Ishikawa (cell line): ENCODE measurements around the gene RASL10A.

ENCODE experiments used
- CEBPB ChIP-seq: IDR thresholded peaks from 2 replicates; pipeline ENCODE4 v1.6.1; 2012
- CREB1 ChIP-seq: IDR thresholded peaks from 2 replicates; pipeline ENCODE4 v1.6.1; 2012; ENCODE audit warnings: low read depth
- EGR1 ChIP-seq: IDR thresholded peaks from 2 replicates; pipeline ENCODE4 v1.6.1; 2012
- EP300 ChIP-seq: IDR thresholded peaks from 2 replicates; pipeline ENCODE4 v1.6.1; 2012; ENCODE audit warnings: borderline replicate concordance
- FOXM1 ChIP-seq: IDR thresholded peaks from 2 replicates; pipeline ENCODE4 v1.6.1; 2012; ENCODE audit warnings: low read depth, borderline replicate concordance
- NFIC ChIP-seq: IDR thresholded peaks from 2 replicates; pipeline ENCODE4 v1.6.1; 2012
- RAD21 ChIP-seq: IDR thresholded peaks from 2 replicates; pipeline ENCODE4 v1.6.1; 2012; ENCODE audit warnings: low read depth
- TAF1 ChIP-seq: IDR thresholded peaks from 2 replicates; pipeline ENCODE4 v1.6.1; 2012; ENCODE audit warnings: low read depth, mild to moderate bottlenecking
- TCF12 ChIP-seq: IDR thresholded peaks from 2 replicates; pipeline ENCODE4 v1.6.1; 2012; ENCODE audit warnings: low read depth
- TEAD4 ChIP-seq: IDR thresholded peaks from 2 replicates; pipeline ENCODE4 v1.6.1; 2012
- YY1 ChIP-seq: IDR thresholded peaks from 2 replicates; pipeline ENCODE4 v1.6.1; 2012; ENCODE audit warnings: low read depth
- ZBTB7A ChIP-seq: IDR thresholded peaks from 2 replicates; pipeline ENCODE4 v1.6.1; 2012; ENCODE audit warnings: low read depth
- TF ChIP-seq, protein P1 (sequence below): IDR thresholded peaks from 2 replicates; pipeline ENCODE4 v1.6.1; 2012
- TF ChIP-seq, protein P2 (sequence below): IDR thresholded peaks from 2 replicates; pipeline ENCODE4 v1.6.1; 2012
- TF ChIP-seq, protein P3 (sequence below): IDR thresholded peaks from 2 replicates; pipeline ENCODE4 v1.6.1; 2012; ENCODE audit warnings: low read depth, mild to moderate bottlenecking

The RASL10A gene

DNA sequence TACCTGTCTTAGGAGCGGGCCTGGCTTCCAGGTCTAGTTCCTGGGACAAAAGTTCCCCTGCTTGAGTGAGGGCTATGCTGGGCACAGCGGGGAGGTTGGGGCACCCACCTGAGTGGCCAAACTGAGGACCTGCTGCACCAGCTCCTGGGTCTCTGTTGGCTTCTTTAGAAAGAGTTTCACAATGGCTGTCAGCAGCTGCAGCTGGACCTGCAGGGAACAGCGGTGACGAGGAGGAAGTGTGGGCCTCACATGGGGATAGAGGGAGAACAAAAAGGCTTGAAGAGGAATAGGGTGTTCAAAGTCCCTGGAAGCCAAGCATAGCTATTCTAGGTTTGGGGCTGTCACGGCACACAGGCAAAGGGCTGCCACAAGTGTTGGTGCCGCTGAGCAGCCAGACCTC lies 26.7 kb upstream of the RASL10A start:
- TF ChIP-seq RAD21 (no peak), CEBPB (no peak), TAF1 (no peak), YY1 (no peak)

DNA sequence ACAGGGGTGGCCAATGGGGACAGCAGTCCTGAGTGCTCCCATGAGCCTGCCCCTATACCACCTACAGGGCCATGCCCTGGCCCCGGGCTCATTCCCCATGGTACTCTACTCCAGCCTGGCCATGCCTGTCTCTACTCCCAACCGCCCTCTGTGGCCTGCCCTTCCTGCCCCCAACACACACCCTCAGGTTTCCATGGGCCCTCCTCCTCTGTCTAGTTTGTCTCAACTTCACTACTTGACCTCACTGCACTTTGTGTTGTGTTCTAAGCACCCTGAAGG lies 26.3 kb upstream of the RASL10A start:
- TF ChIP-seq TEAD4 (no peak), RAD21 (no peak), YY1 (no peak), CREB1 (no peak), EGR1 (no peak), EP300 (no peak)
- TF ChIP-seq, protein P1, sequence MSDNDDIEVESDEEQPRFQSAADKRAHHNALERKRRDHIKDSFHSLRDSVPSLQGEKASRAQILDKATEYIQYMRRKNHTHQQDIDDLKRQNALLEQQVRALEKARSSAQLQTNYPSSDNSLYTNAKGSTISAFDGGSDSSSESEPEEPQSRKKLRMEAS, result no peak
- TF ChIP-seq, protein P2, sequence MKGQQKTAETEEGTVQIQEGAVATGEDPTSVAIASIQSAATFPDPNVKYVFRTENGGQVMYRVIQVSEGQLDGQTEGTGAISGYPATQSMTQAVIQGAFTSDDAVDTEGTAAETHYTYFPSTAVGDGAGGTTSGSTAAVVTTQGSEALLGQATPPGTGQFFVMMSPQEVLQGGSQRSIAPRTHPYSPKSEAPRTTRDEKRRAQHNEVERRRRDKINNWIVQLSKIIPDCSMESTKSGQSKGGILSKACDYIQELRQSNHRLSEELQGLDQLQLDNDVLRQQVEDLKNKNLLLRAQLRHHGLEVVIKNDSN, result no peak

DNA sequence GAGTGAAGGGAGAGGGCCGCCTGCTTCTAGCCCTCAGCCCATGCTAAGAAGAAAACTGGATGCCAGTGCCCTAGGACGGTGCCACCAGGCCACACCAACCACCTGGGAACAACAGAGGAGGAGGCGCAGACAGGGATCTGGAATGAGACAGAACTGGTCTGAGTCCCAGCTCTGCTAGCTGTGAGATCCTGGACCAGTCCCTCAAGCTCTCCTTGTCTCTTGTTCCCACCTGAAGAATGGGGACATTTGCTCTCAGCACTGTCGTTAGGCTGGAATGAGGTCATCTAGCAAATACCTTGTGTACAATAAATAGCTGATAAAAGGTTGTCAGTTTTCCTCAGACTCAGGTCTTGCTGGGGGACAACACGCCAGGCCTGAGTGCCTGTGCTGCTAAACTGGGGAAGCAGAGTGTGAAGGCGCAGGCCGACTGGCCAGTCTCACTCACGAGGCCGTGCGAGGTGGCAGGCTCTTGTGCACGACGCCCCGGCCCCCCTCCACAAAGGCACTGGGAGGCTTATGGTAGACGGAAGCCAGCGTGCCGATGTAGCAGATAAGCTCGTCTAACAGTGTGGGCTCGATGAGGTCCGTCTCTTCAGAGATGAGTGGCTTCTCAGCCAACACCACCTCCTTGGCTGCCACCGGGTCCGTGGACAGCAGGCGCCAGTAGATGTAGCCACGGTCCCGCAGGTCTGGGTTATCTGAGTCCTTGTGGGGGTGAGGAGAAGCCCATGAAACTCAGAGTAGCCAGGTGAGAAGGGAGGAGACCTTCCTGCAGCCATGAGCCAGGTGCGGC lies 25.8 kb upstream of the RASL10A start:
- TF ChIP-seq NFIC (no peak), FOXM1 (no peak), RAD21 (no peak), TCF12 (no peak), TAF1 (no peak), ZBTB7A (no peak), CEBPB (no peak), CREB1 (no peak), YY1 (no peak), EP300 (no peak), TEAD4 (no peak), EGR1 (no peak)
- TF ChIP-seq, protein P2, result no peak
- TF ChIP-seq, protein P1, result no peak
- TF ChIP-seq, protein P3, sequence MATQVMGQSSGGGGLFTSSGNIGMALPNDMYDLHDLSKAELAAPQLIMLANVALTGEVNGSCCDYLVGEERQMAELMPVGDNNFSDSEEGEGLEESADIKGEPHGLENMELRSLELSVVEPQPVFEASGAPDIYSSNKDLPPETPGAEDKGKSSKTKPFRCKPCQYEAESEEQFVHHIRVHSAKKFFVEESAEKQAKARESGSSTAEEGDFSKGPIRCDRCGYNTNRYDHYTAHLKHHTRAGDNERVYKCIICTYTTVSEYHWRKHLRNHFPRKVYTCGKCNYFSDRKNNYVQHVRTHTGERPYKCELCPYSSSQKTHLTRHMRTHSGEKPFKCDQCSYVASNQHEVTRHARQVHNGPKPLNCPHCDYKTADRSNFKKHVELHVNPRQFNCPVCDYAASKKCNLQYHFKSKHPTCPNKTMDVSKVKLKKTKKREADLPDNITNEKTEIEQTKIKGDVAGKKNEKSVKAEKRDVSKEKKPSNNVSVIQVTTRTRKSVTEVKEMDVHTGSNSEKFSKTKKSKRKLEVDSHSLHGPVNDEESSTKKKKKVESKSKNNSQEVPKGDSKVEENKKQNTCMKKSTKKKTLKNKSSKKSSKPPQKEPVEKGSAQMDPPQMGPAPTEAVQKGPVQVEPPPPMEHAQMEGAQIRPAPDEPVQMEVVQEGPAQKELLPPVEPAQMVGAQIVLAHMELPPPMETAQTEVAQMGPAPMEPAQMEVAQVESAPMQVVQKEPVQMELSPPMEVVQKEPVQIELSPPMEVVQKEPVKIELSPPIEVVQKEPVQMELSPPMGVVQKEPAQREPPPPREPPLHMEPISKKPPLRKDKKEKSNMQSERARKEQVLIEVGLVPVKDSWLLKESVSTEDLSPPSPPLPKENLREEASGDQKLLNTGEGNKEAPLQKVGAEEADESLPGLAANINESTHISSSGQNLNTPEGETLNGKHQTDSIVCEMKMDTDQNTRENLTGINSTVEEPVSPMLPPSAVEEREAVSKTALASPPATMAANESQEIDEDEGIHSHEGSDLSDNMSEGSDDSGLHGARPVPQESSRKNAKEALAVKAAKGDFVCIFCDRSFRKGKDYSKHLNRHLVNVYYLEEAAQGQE, result no peak

DNA sequence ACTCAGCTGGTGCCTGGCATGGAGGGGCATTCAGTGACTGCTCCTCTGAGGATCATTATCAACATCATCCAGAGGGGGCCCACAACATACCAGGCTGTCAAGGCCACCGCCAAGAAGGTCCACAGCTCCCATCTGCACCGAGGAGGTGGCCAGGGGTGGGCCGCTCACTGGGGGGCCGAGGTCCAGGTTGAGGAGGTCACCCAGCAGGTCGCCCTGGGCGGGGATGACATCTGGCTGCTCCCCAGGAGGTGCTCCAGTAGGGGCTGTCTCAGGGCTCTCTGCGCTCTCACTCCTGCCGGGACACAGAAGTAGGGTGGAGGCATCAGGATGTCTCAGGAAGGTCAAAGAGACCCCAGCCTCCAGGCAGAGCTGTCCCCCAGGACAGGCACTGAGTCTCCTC lies 25.1 kb upstream of the RASL10A start:
- no peak for TF ChIP-seq CREB1
- no peak for TF ChIP-seq FOXM1
- no peak for TF ChIP-seq TEAD4
- TF ChIP-seq TAF1, result no peak
- TF ChIP-seq, protein P3, result no peak
- TF ChIP-seq ZBTB7A, result no peak
- no peak for TF ChIP-seq EGR1
- no peak for TF ChIP-seq CEBPB
- TF ChIP-seq NFIC, result no peak
- no peak for TF ChIP-seq EP300
- TF ChIP-seq, protein P1, result no peak
- TF ChIP-seq, protein P2, result no peak
- no peak for TF ChIP-seq TCF12
- no peak for TF ChIP-seq RAD21
- no peak for TF ChIP-seq YY1

DNA sequence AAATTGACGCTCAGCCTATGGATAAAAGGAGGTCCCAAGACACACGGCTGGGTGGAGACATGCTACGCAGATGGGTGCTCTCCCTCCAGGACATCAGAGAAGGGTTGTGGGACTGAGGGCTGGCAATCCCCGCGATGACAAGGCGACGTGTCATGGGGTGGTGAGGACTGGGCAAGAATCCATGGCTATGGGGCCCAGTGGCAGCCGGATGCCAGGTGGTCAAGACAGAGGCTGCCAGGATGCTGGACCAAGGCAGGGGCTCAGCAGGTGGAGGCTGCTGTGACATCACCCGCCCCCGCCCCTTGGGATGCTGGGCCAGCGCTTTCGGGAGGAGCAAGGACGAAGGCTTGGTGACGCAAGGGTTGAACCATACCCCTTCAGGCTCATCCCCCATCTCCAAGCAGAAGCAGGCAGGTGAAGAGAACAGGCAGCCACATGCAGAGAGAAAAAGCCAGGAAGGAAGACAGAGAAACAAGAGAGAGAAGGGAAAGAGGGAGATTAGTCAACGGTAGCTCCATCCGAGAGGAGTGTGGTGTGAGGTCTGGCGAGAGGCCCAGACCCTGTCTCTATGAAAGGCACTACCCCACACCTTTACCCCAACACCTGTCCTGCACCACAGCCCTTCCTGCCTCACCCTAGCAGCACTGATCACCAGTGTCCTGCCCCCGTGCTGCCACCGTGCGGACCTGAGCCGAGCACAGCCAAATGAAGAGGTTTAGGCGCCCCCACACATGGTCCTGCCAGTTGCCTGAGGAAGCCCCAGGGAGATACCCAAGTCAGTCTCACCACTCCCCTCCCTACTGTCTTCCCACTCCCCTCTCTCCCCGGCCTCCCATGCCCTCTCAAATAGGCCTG lies 24.1 kb upstream of the RASL10A start:
- no peak for TF ChIP-seq TEAD4
- no peak for TF ChIP-seq RAD21
- TF ChIP-seq YY1, result no peak
- no peak for TF ChIP-seq ZBTB7A
- TF ChIP-seq EGR1, result no peak
- TF ChIP-seq, protein P1, result no peak
- TF ChIP-seq EP300, result no peak
- TF ChIP-seq CREB1, result no peak
- no peak for TF ChIP-seq NFIC
- no peak for TF ChIP-seq TCF12
- TF ChIP-seq, protein P3, result no peak
- TF ChIP-seq, protein P2, result no peak
- TF ChIP-seq CEBPB, result no peak
- no peak for TF ChIP-seq FOXM1
